ENCODE measurements around the gene LEP. TPM values are rescaled to one million over a fixed set of nuclear protein-coding genes. Genes with fewer than 3 reads are reported as not detected.

Gene LEP
- total and polyA plus RNA-seq, 2 of the 8 experiments (the other 6 are each of a cell fraction or from before 2014, with no cell fraction given): not detected

GRCh38 chr7:128244861-128245260, 3.8 kb downstream of the LEP start:
- no peaks in the 10 kb centered on the region; the same call in 1 of the 2 replicates for H3K23me2 ChIP-seq (ENCODE audit: low read depth, low read length)
- H3K4me1 ChIP-seq (replicated peaks in 1 of 4; ENCODE audit: control insufficient read depth in 3 of 4, insufficient read depth in 4 of 4, low read length in 3 of 4): no peaks in the 10 kb centered on the region
- H3K14ac ChIP-seq (ENCODE audit: insufficient read length): no peak overlapping the region
- H4K5ac ChIP-seq (ENCODE audit: insufficient read length, low read depth, low read length): no peak overlapping the region
- H2BK20ac ChIP-seq (ENCODE audit: low read length): no peak overlapping the region
- peak overlapping the region; percentile 57; the same call in 1 of the 2 replicates for H4K8ac ChIP-seq (ENCODE audit: extremely low read depth, insufficient read depth, low read length)
- no peak overlapping the region for H2BK120ac ChIP-seq (replicated peaks; ENCODE audit: low read depth, low read length)
- no peak overlapping the region for H3K4ac ChIP-seq (replicated peaks; ENCODE audit: insufficient read length, low read depth, low read length)
- DNase-seq (ENCODE audit: low read depth in 1 of 2, low spot score in 2 of 2) (no peak), FAIRE-seq (no peak)
- no peak overlapping the region for H3K27ac ChIP-seq (ENCODE audit: low read depth, low read length)
- ChIA-PET CTCF (ENCODE audit: partially characterized antibody) (interaction anchor here (1.1 to 3.3 kb wide), 4 partner anchors 10 to 76 kb away, joined by 3 to 16 read pairs (median 4); no protein-coding TSS in a partner anchor), POLR2A (ENCODE audit: partially characterized antibody) (interaction anchor here (1.4 kb wide), 1 partner anchor 23 kb away, joined by 3 read pairs; no protein-coding TSS in a partner anchor)
- no peak overlapping the region for H3K4me3 ChIP-seq (ENCODE audit: extremely low read depth in 1 of 4, insufficient read depth in 2 of 4, low read depth in 3 of 4, low read length in 4 of 4)
- H3K23ac ChIP-seq (ENCODE audit: insufficient read length): no peak overlapping the region
- H3K9me3 ChIP-seq (ENCODE audit: insufficient read depth in 2 of 2, low read depth in 1 of 2, low read length in 1 of 2): peaks cover 2 to 9% of the 10 kb centered on the region in 2 experiments; a peak in 2 of 4 replicates
- no peaks in the 10 kb centered on the region for H4K20me1 ChIP-seq (replicated peaks in 1 of 2; ENCODE audit: control insufficient read depth in 1 of 2, insufficient read depth in 2 of 2, low read length in 2 of 2)
- H2BK12ac ChIP-seq (ENCODE audit: low read depth, low read length): no peak overlapping the region
- no peak overlapping the region for H2AK5ac ChIP-seq (ENCODE audit: low read depth, low read length)
- no peaks in the 10 kb centered on the region; a peak in 1 of 7 replicates for H3K27me3 ChIP-seq (replicated peaks in 1 of 4; ENCODE audit: control insufficient read depth in 3 of 4, extremely low read depth in 1 of 4, insufficient read depth in 3 of 4, low read length in 3 of 4)
- H3K79me2 ChIP-seq (ENCODE audit: control insufficient read depth in 1 of 2, insufficient read depth in 2 of 2, low read length in 2 of 2): no peaks in the 10 kb centered on the region
- no peak overlapping the region for H3K56ac ChIP-seq (replicated peaks; ENCODE audit: insufficient read length, low read depth, low read length)
- no peak overlapping the region for H4K91ac ChIP-seq (replicated peaks; ENCODE audit: insufficient read length, low read length)
- no peak overlapping the region for H3K4me2 ChIP-seq (ENCODE audit: insufficient read depth in 1 of 2, low read depth in 2 of 2, low read length in 2 of 2)
- no peak overlapping the region for H2BK15ac ChIP-seq (ENCODE audit: low read length)
- no peak overlapping the region for H2BK5ac ChIP-seq (ENCODE audit: low read depth, low read length)
- no peaks in the 10 kb centered on the region for H3K79me1 ChIP-seq (ENCODE audit: low read depth, low read length)
- WGBS, 2 experiments (ENCODE audit: extremely low coverage in 1 of 2, insufficient coverage in 1 of 2, insufficient read length in 1 of 2, insufficient replicate concordance in 2 of 2, low coverage in 1 of 2, low lambda C conversion rate in 2 of 2, missing lambda C conversion rate in 1 of 2): 77% methylated on average over 3 of the region's 3 CpGs; no CpG with 5 or more reads in 1 of the 2 experiments
- H3K9ac ChIP-seq (replicated peaks in 1 of 4; ENCODE audit: extremely low read depth in 1 of 4, low read depth in 3 of 4, low read length in 3 of 4): no peak overlapping the region
- no peak overlapping the region for H3K18ac ChIP-seq (ENCODE audit: extremely low read depth, low read length)
- no peaks in the 10 kb centered on the region for H3K36me3 ChIP-seq (ENCODE audit: control insufficient read depth in 2 of 4, insufficient read depth in 4 of 4, low read length in 3 of 4)
- H2AFZ ChIP-seq (ENCODE audit: low read length): no peak overlapping the region
- TF ChIP-seq POLR2AphosphoS5 (IDR thresholded peaks at IDR 0.05; ENCODE audit: low read depth, low read length): no peak
- TF ChIP-seq FOSL1 (IDR thresholded peaks at IDR 0.05; ENCODE audit: insufficient read depth, low read depth, low read length): no peak
- TF ChIP-seq ATF2 (IDR thresholded peaks at IDR 0.05; ENCODE audit: low read length): no peak
- no peak for TF ChIP-seq TBP (IDR thresholded peaks at IDR 0.05; ENCODE audit: low read depth, low read length)
- TF ChIP-seq EGR1 (IDR thresholded peaks at IDR 0.05; ENCODE audit: borderline replicate concordance, low read depth, low read length): no peak
- TF ChIP-seq SIRT6 (IDR thresholded peaks at IDR 0.05; ENCODE audit: low read length): no peak
- TF ChIP-seq SRF (IDR thresholded peaks at IDR 0.05; ENCODE audit: low read depth, low read length): no peak
- TF ChIP-seq SAP30 (IDR thresholded peaks at IDR 0.05; ENCODE audit: insufficient read depth, insufficient replicate concordance, low read length): no peak
- TF ChIP-seq RFX5 (IDR thresholded peaks at IDR 0.05; ENCODE audit: borderline replicate concordance, low read depth, low read length): no peak
- TF ChIP-seq BACH1 (IDR thresholded peaks at IDR 0.05; ENCODE audit: low read length): no peak
- TF ChIP-seq NANOG (IDR thresholded peaks at IDR 0.05; ENCODE audit: insufficient read depth, low read depth, low read length, poor library complexity, severe bottlenecking): no peak
- no peak for TF ChIP-seq CEBPB (IDR thresholded peaks at IDR 0.05; ENCODE audit: low read depth, low read length)
- no peak for TF ChIP-seq SIN3A (conservative IDR thresholded peaks at IDR 0.05 in 1 of 2, IDR thresholded peaks at IDR 0.05 in 1 of 2; ENCODE audit: low read depth in 1 of 2, low read length in 2 of 2)
